Measurements from ENCODE around the gene F8. TPM values are rescaled to one million over a fixed set of nuclear protein-coding genes. Genes with fewer than 3 reads are reported as not detected.

F8 gene
- total and polyA plus RNA-seq, 10 of the 15 experiments (the other 5 are each of a cell fraction or from before 2014, with no cell fraction given): 3.0 to 8.1 (median 5.1) TPM

- ATAC-seq (no peak), DNase-seq (ENCODE audit: low read depth, low spot score) (no peak), FAIRE-seq (no peak)
- in situ Hi-C loops (cut with MboI): no loop called here
- POLR2A ChIA-PET: no interaction called here
- H3K4me1 ChIP-seq (ENCODE audit: control insufficient read depth, insufficient read depth, low read length): no peaks in the 10 kb centered on the region
- H3K4me2 ChIP-seq (ENCODE audit: control insufficient read depth, insufficient read depth): no peak overlapping the region
- intact Hi-C loops (cut with micrococcal nuclease; ENCODE audit: unreplicated experiment): no loop called here
- WGBS (ENCODE audit: insufficient coverage, insufficient replicate concordance, low lambda C conversion rate, missing lambda C conversion rate): 71% methylated on average over 4 of the region's 4 CpGs
- H2AFZ ChIP-seq (ENCODE audit: control insufficient read depth, low read depth, low read length): no peak overlapping the region
- no peaks in the 10 kb centered on the region for H3K9me3 ChIP-seq (replicated peaks; ENCODE audit: control insufficient read depth, insufficient read depth, low read length)
- no peaks in the 10 kb centered on the region for H4K20me1 ChIP-seq (ENCODE audit: control insufficient read depth, insufficient read depth)
- SMC1A ChIA-PET (ENCODE audit: uncharacterized antibody, unreplicated experiment): no interaction called here
- BruUV-seq (replicated peaks): no TSS peak
- no peak overlapping the region for H3K9ac ChIP-seq (ENCODE audit: control insufficient read depth, insufficient read depth, low read length)
- H3K27me3 ChIP-seq (replicated peaks in 1 of 2; ENCODE audit: control insufficient read depth in 2 of 2, insufficient read depth in 2 of 2, low read length in 1 of 2): no peaks in the 10 kb centered on the region
- CTCF ChIA-PET: interaction anchor here (0.6 kb wide), 1 partner anchor 425 kb away, joined by 3 read pairs; the partner anchor contains the start of gene VBP1
- H3K36me3 ChIP-seq (ENCODE audit: control insufficient read depth in 2 of 2, insufficient read depth in 2 of 2, low read length in 1 of 2): no peaks in the 10 kb centered on the region
- H3K79me2 ChIP-seq (ENCODE audit: control insufficient read depth, insufficient read depth, low read length): no peaks in the 10 kb centered on the region
- RAD21 ChIA-PET (ENCODE audit: unreplicated experiment): no interaction called here
- H3K27ac ChIP-seq (ENCODE audit: control insufficient read depth, insufficient read depth): no peak overlapping the region
- TF ChIP-seq CREM (IDR thresholded peaks at IDR 0.05; ENCODE audit: low read depth) (no peak), TBL1XR1 (IDR thresholded peaks at IDR 0.05; ENCODE audit: low read depth, low read length) (no peak), TARDBP (IDR thresholded peaks at IDR 0.05; ENCODE audit: borderline replicate concordance) (no peak), SMAD5 (IDR thresholded peaks at IDR 0.05; ENCODE audit: low read depth) (no peak), KLF5 (IDR thresholded peaks at IDR 0.05; ENCODE audit: partially characterized antibody) (no peak), CREB1 (IDR thresholded peaks at IDR 0.05; ENCODE audit: low read depth) (no peak), CBX5 (IDR thresholded peaks at IDR 0.05; ENCODE audit: low read depth) (no peak)
- TF ChIP-seq, protein P1, sequence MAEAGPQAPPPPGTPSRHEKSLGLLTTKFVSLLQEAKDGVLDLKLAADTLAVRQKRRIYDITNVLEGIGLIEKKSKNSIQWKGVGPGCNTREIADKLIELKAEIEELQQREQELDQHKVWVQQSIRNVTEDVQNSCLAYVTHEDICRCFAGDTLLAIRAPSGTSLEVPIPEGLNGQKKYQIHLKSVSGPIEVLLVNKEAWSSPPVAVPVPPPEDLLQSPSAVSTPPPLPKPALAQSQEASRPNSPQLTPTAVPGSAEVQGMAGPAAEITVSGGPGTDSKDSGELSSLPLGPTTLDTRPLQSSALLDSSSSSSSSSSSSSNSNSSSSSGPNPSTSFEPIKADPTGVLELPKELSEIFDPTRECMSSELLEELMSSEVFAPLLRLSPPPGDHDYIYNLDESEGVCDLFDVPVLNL (IDR thresholded peaks at IDR 0.05; ENCODE audit: low read depth, low read length): no peak
- TF ChIP-seq, protein P2, sequence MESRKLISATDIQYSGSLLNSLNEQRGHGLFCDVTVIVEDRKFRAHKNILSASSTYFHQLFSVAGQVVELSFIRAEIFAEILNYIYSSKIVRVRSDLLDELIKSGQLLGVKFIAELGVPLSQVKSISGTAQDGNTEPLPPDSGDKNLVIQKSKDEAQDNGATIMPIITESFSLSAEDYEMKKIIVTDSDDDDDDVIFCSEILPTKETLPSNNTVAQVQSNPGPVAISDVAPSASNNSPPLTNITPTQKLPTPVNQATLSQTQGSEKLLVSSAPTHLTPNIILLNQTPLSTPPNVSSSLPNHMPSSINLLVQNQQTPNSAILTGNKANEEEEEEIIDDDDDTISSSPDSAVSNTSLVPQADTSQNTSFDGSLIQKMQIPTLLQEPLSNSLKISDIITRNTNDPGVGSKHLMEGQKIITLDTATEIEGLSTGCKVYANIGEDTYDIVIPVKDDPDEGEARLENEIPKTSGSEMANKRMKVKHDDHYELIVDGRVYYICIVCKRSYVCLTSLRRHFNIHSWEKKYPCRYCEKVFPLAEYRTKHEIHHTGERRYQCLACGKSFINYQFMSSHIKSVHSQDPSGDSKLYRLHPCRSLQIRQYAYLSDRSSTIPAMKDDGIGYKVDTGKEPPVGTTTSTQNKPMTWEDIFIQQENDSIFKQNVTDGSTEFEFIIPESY (IDR thresholded peaks at IDR 0.05): no peak
- no peak overlapping the region for H3K4me3 ChIP-seq
These were observed 231.1 kb downstream of the F8 start for GRCh38 chrX:154791467-154791866.

MicroRNAs within 50 kb of the gene (microRNA counts, 767-probe panel; counts per million panel counts)
- 55.3 counts per million for microRNA hsa-miR-1184

Small RNAs within 50 kb of the gene (microRNA-seq; reads per million reads assigned to microRNA genes)
- gene MIR1184-1: not detected

Small RNAs within 50 kb of the gene (small RNA-seq; reads per million reads assigned to genes)
- not detected for gene MIR1184-1

Other genes starting within 250 kb of the F8 start
Only the 7 nearest of the 9 such genes appear.
- not detected in 2 replicates for gene SMIM9, start 188.1 kb downstream of the F8 start, total RNA-seq (2014; rRNA removed)
- gene SMIM9, start 188.1 kb downstream of the F8 start, total RNA-seq (2014; rRNA removed; fragmentation: Illumina TruSeq; extraction: Trizol): not detected in 2 replicates
- gene SMIM9, start 188.1 kb downstream of the F8 start, total RNA-seq (2021): not detected in 2 replicates
- gene SMIM9, start 188.1 kb downstream of the F8 start, polyA plus RNA-seq (2011; rRNA removed): not detected in 2 replicates
- not detected in 2 replicates for gene SMIM9, start 188.1 kb downstream of the F8 start, polyA plus RNA-seq (2014; fragmentation: Illumina TruSeq; extraction: Trizol)
- gene SMIM9, start 188.1 kb downstream of the F8 start, polyA plus RNA-seq (2014; fragmentation: Nextera tagmentation; extraction: Ambion mirVana): not detected
- not detected in 2 replicates for gene SMIM9, start 188.1 kb downstream of the F8 start, polyA plus RNA-seq (2014; rRNA removed)
- not detected for gene SMIM9, start 188.1 kb downstream of the F8 start, polyA plus RNA-seq (2016; fragmentation: Nextera tagmentation; extraction: Ambion mirVana)
- gene F8A1, start 136.4 kb downstream of the F8 start, total RNA-seq (2014; rRNA removed): 9.0 and 11.1 TPM in 2 replicates
- gene F8A1, start 136.4 kb downstream of the F8 start, total RNA-seq (2014; rRNA removed; fragmentation: Illumina TruSeq; extraction: Trizol): 11.8 and 13.5 TPM in 2 replicates
- gene F8A1, start 136.4 kb downstream of the F8 start, total RNA-seq (2021): 76.4 and 77.8 TPM in 2 replicates
- gene F8A1, start 136.4 kb downstream of the F8 start, polyA plus RNA-seq (2011; rRNA removed): 4.1 and 7.4 TPM in 2 replicates
- gene F8A1, start 136.4 kb downstream of the F8 start, polyA plus RNA-seq (2014; fragmentation: Illumina TruSeq; extraction: Trizol): 64.4 and 64.8 TPM in 2 replicates
- gene F8A1, start 136.4 kb downstream of the F8 start, polyA plus RNA-seq (2014; fragmentation: Nextera tagmentation; extraction: Ambion mirVana): 10 to 100 TPM in 1 of 2 experiments, 1 to 10 TPM in 1; 9.5 to 18.6 TPM
- gene F8A1, start 136.4 kb downstream of the F8 start, polyA plus RNA-seq (2014; rRNA removed): 26.1 and 30.4 TPM in 2 replicates
- gene F8A1, start 136.4 kb downstream of the F8 start, polyA plus RNA-seq (2016; fragmentation: Nextera tagmentation; extraction: Ambion mirVana): 10 to 100 TPM in 1 of 2 experiments, 1 to 10 TPM in 1; 7.0 to 26.4 TPM
- gene FUNDC2, start 4.1 kb upstream of the F8 start, total RNA-seq (2014; rRNA removed): 70.5 and 89.0 TPM in 2 replicates
- gene FUNDC2, start 4.1 kb upstream of the F8 start, total RNA-seq (2014; rRNA removed; fragmentation: Illumina TruSeq; extraction: Trizol): 116 and 118 TPM in 2 replicates
- gene FUNDC2, start 4.1 kb upstream of the F8 start, total RNA-seq (2021): 105 and 106 TPM in 2 replicates
- 353 and 397 TPM in 2 replicates for gene FUNDC2, start 4.1 kb upstream of the F8 start, polyA plus RNA-seq (2011; rRNA removed)
- gene FUNDC2, start 4.1 kb upstream of the F8 start, polyA plus RNA-seq (2014; fragmentation: Illumina TruSeq; extraction: Trizol): 175 and 235 TPM in 2 replicates
- 100 to 1,000 TPM; 232 to 285 TPM for gene FUNDC2, start 4.1 kb upstream of the F8 start, polyA plus RNA-seq (2014; fragmentation: Nextera tagmentation; extraction: Ambion mirVana)
- 114 and 115 TPM in 2 replicates for gene FUNDC2, start 4.1 kb upstream of the F8 start, polyA plus RNA-seq (2014; rRNA removed)
- gene FUNDC2, start 4.1 kb upstream of the F8 start, polyA plus RNA-seq (2016; fragmentation: Nextera tagmentation; extraction: Ambion mirVana): 100 to 1,000 TPM; 165 to 166 TPM
- 25.0 and 26.5 TPM in 2 replicates for gene CMC4, start 48.4 kb upstream of the F8 start, total RNA-seq (2014; rRNA removed)
- 14.0 and 15.6 TPM in 2 replicates for gene CMC4, start 48.4 kb upstream of the F8 start, total RNA-seq (2014; rRNA removed; fragmentation: Illumina TruSeq; extraction: Trizol)
- 10.3 and 10.4 TPM in 2 replicates for gene CMC4, start 48.4 kb upstream of the F8 start, total RNA-seq (2021)
- 27.9 and 30.5 TPM in 2 replicates for gene CMC4, start 48.4 kb upstream of the F8 start, polyA plus RNA-seq (2011; rRNA removed)
- gene CMC4, start 48.4 kb upstream of the F8 start, polyA plus RNA-seq (2014; fragmentation: Illumina TruSeq; extraction: Trizol): 12.3 and 14.6 TPM in 2 replicates
- gene CMC4, start 48.4 kb upstream of the F8 start, polyA plus RNA-seq (2014; fragmentation: Nextera tagmentation; extraction: Ambion mirVana): 10 to 100 TPM in 1 of 2 experiments, 1 to 10 TPM in 1; 5.8 to 10.4 TPM
- gene CMC4, start 48.4 kb upstream of the F8 start, polyA plus RNA-seq (2014; rRNA removed): 33.7 and 36.4 TPM in 2 replicates
- 10 to 100 TPM; 30.0 to 33.4 TPM for gene CMC4, start 48.4 kb upstream of the F8 start, polyA plus RNA-seq (2016; fragmentation: Nextera tagmentation; extraction: Ambion mirVana)
- gene MTCP1, start 48.4 kb upstream of the F8 start, total RNA-seq (2014; rRNA removed): 31.6 and 34.3 TPM in 2 replicates
- gene MTCP1, start 48.4 kb upstream of the F8 start, total RNA-seq (2014; rRNA removed; fragmentation: Illumina TruSeq; extraction: Trizol): 20.6 and 25.6 TPM in 2 replicates
- gene MTCP1, start 48.4 kb upstream of the F8 start, total RNA-seq (2021): 29.8 and 43.2 TPM in 2 replicates
- gene MTCP1, start 48.4 kb upstream of the F8 start, polyA plus RNA-seq (2011; rRNA removed): 32.8 and 115 TPM in 2 replicates
- gene MTCP1, start 48.4 kb upstream of the F8 start, polyA plus RNA-seq (2014; fragmentation: Illumina TruSeq; extraction: Trizol): 25.7 and 48.3 TPM in 2 replicates
- 10 to 100 TPM; 30.2 to 52.9 TPM for gene MTCP1, start 48.4 kb upstream of the F8 start, polyA plus RNA-seq (2014; fragmentation: Nextera tagmentation; extraction: Ambion mirVana)
- 15.8 and 16.6 TPM in 2 replicates for gene MTCP1, start 48.4 kb upstream of the F8 start, polyA plus RNA-seq (2014; rRNA removed)
- 10 to 100 TPM; 56.5 to 74.0 TPM for gene MTCP1, start 48.4 kb upstream of the F8 start, polyA plus RNA-seq (2016; fragmentation: Nextera tagmentation; extraction: Ambion mirVana)
- gene BRCC3, start 48.8 kb upstream of the F8 start, total RNA-seq (2014; rRNA removed): 15.5 and 16.9 TPM in 2 replicates
- gene BRCC3, start 48.8 kb upstream of the F8 start, total RNA-seq (2014; rRNA removed; fragmentation: Illumina TruSeq; extraction: Trizol): 29.1 and 29.9 TPM in 2 replicates
- gene BRCC3, start 48.8 kb upstream of the F8 start, total RNA-seq (2021): 25.7 and 30.7 TPM in 2 replicates
- 43.0 and 50.7 TPM in 2 replicates for gene BRCC3, start 48.8 kb upstream of the F8 start, polyA plus RNA-seq (2011; rRNA removed)
- gene BRCC3, start 48.8 kb upstream of the F8 start, polyA plus RNA-seq (2014; fragmentation: Illumina TruSeq; extraction: Trizol): 41.1 and 50.1 TPM in 2 replicates
- gene BRCC3, start 48.8 kb upstream of the F8 start, polyA plus RNA-seq (2014; fragmentation: Nextera tagmentation; extraction: Ambion mirVana): 10 to 100 TPM; 29.5 to 40.6 TPM
- gene BRCC3, start 48.8 kb upstream of the F8 start, polyA plus RNA-seq (2014; rRNA removed): 20.5 and 21.9 TPM in 2 replicates
- gene BRCC3, start 48.8 kb upstream of the F8 start, polyA plus RNA-seq (2016; fragmentation: Nextera tagmentation; extraction: Ambion mirVana): 10 to 100 TPM; 53.0 to 57.5 TPM
- 60.9 and 87.6 TPM in 2 replicates for gene VBP1, start 193.7 kb upstream of the F8 start, total RNA-seq (2014; rRNA removed)
- 93.2 and 97.0 TPM in 2 replicates for gene VBP1, start 193.7 kb upstream of the F8 start, total RNA-seq (2014; rRNA removed; fragmentation: Illumina TruSeq; extraction: Trizol)
- gene VBP1, start 193.7 kb upstream of the F8 start, total RNA-seq (2021): 67.9 and 71.0 TPM in 2 replicates
- gene VBP1, start 193.7 kb upstream of the F8 start, polyA plus RNA-seq (2011; rRNA removed): 81.9 and 155 TPM in 2 replicates
- gene VBP1, start 193.7 kb upstream of the F8 start, polyA plus RNA-seq (2014; fragmentation: Illumina TruSeq; extraction: Trizol): 107 and 161 TPM in 2 replicates
- 100 to 1,000 TPM; 140 to 182 TPM for gene VBP1, start 193.7 kb upstream of the F8 start, polyA plus RNA-seq (2014; fragmentation: Nextera tagmentation; extraction: Ambion mirVana)
- 40.9 and 56.4 TPM in 2 replicates for gene VBP1, start 193.7 kb upstream of the F8 start, polyA plus RNA-seq (2014; rRNA removed)
- gene VBP1, start 193.7 kb upstream of the F8 start, polyA plus RNA-seq (2016; fragmentation: Nextera tagmentation; extraction: Ambion mirVana): 100 to 1,000 TPM; 141 to 161 TPM